PC-3 (cell line): ENCODE data around the gene C1QTNF4. TPM values are rescaled to one million over a fixed set of nuclear protein-coding genes. Genes with fewer than 3 reads are reported as not detected.

ENCODE experiments used
- ATAC-seq: fragments of 200-7000 bp; cut with Tn5 transposase; 2 replicates; pipeline ENCODE4 v1.9.1; 2020; ENCODE audit warnings: mild to moderate bottlenecking, moderate library complexity
- BruUV-seq: library from RNA; stranded (reverse); fragments of 400-500 nt; replicated peaks from 2 replicates; lab custom pipeline; 2021; lab: Mats Ljungman, UMichigan
- CTCF ChIA-PET: fragments of 300-600 bp; sonication (Branson Sonifier 250); formaldehyde crosslinking; loops from one replicate; lab custom pipeline; 2022; ENCODE audit warnings: antibody characterized with exemption; lab: Charles Lee
- POLR2A ChIA-PET: fragments of 300-600 bp; sonication (Branson Sonifier 250); formaldehyde crosslinking; loops from one replicate; lab custom pipeline; 2022; ENCODE audit warnings: antibody characterized with exemption; ENCODE audit not compliant: unreplicated experiment; lab: Charles Lee
- DNase-seq: peaks from one replicate; pipeline ENCODE4 v3.0.0-alpha.2; 2015
- H2AFZ ChIP-seq: fragments of 300-600 bp; sonication (generic); 2 replicates; pipeline ENCODE4 v1.6.0; 2016; ENCODE audit warnings: antibody characterized with exemption, low read length
- H3F3A ChIP-seq: fragments of 300-600 bp; sonication (generic); one replicate; pipeline ENCODE4 v1.6.0; 2017; ENCODE audit warnings: antibody characterized with exemption, low read length, control low read depth, mild to moderate bottlenecking; ENCODE audit not compliant: unreplicated experiment
- H3K27ac ChIP-seq: fragments of 300-600 bp; sonication (generic); 2 replicates; pipeline ENCODE4 v1.5.1; 2016; ENCODE audit warnings: mild to moderate bottlenecking, low read length
- H3K27me3 ChIP-seq: fragments of 300-600 bp; sonication (generic); 2 replicates; pipeline ENCODE4 v1.6.1; 2016; ENCODE audit warnings: low read length, mixed read lengths
- H3K36me3 ChIP-seq: fragments of 300-600 bp; sonication (generic); 2 replicates; pipeline ENCODE4 v1.6.1; 2016; ENCODE audit warnings: low read depth, mixed run types, low read length, mixed read lengths
- H3K4me1 ChIP-seq: fragments of 300-600 bp; sonication (generic); 2 replicates; pipeline ENCODE4 v1.5.1; 2016; ENCODE audit warnings: low read length; ENCODE audit not compliant: insufficient read depth
- H3K4me2 ChIP-seq: fragments of 300-600 bp; sonication (generic); 2 replicates; pipeline ENCODE4 v1.6.0; 2016; ENCODE audit warnings: low read length
- H3K4me3 ChIP-seq: fragments of 300-600 bp; sonication (generic); 2 replicates; pipeline ENCODE4 v1.5.1; 2016; ENCODE audit warnings: mild to moderate bottlenecking, low read length, mixed read lengths
- H3K79me2 ChIP-seq: fragments of 300-600 bp; sonication (generic); 2 replicates; pipeline ENCODE4 v1.6.1; 2017; ENCODE audit warnings: low read length, mixed read lengths
- H3K9ac ChIP-seq: fragments of 300-600 bp; sonication (generic); 2 replicates; pipeline ENCODE4 v1.6.0; 2016; ENCODE audit warnings: mild to moderate bottlenecking, low read length
- H3K9me2 ChIP-seq: fragments of 300-600 bp; sonication (generic); replicated peaks from 2 replicates; pipeline ENCODE4 v1.6.1; 2016; ENCODE audit warnings: mixed run types, low read length, mixed read lengths
- H3K9me3 ChIP-seq: fragments of 300-600 bp; sonication (generic); 2 replicates; pipeline ENCODE4 v1.6.1; 2016; ENCODE audit warnings: low read length, mixed read lengths
- H4K20me1 ChIP-seq: fragments of 300-600 bp; sonication (generic); 2 replicates; pipeline ENCODE4 v1.6.1; 2016; ENCODE audit warnings: low read length, mixed read lengths
- CTCF ChIP-seq: fragments of 300-600 bp; sonication (generic); conservative IDR thresholded peaks from 2 replicates; pipeline ENCODE4 v1.5.1; 2017; ENCODE audit warnings: antibody characterized with exemption, low read depth, mild to moderate bottlenecking, low read length
- EZH2 ChIP-seq: fragments of 300-600 bp; sonication (generic); IDR thresholded peaks from one replicate; pipeline ENCODE4 v1.6.1; 2017; ENCODE audit warnings: antibody characterized with exemption, mild to moderate bottlenecking, low read length; ENCODE audit not compliant: unreplicated experiment
- EZH2phosphoT487 ChIP-seq: fragments of 300-600 bp; sonication (generic); IDR thresholded peaks from 2 replicates; pipeline ENCODE4 v1.6.1; 2018; ENCODE audit warnings: mild to moderate bottlenecking, antibody characterized with exemption, low read length, borderline replicate concordance
- intact Hi-C: fragments of 100-400 bp; cut with micrococcal nuclease; formaldehyde crosslinking; loops from 2 replicates; pipeline ENCODE4 v1.9.0; 2023
- total RNA-seq: library from RNA; depleted of rRNA; stranded (reverse); fragments of >200 nt; gene quantifications from 2 replicates; pipeline ENCODE4 v1.2.3, GENCODE V29; 2014

The C1QTNF4 gene
- total RNA-seq, 1 experiment from 2014 or later: not detected

- POLR2A ChIA-PET: no interaction called here
- Histone ChIP-seq H2AFZ (no peak overlapping the region), H3K4me3 (no peak overlapping the region), H3K9me3 (no peaks in the 10 kb centered on the region), H3F3A (no peaks in the 10 kb centered on the region), H3K4me2 (no peak overlapping the region), H3K9ac (no peak overlapping the region), H3K4me1 (peaks cover under 1% of the 10 kb centered on the region; the same call in 1 of the 2 replicates), H3K27me3 (no peaks in the 10 kb centered on the region), H4K20me1 (peaks cover 7% of the 10 kb centered on the region), H3K79me2 (peaks cover 47% of the 10 kb centered on the region), H3K9me2 (no peaks in the 10 kb centered on the region), H3K36me3 (peaks cover 27% of the 10 kb centered on the region), H3K27ac (no peak overlapping the region)
- no peak for ATAC-seq
- DNase-seq: no peak
- TF ChIP-seq EZH2 (no peak), EZH2phosphoT487 (no peak), CTCF (no peak)
- TSS peak; percentile 1 for BruUV-seq
- CTCF ChIA-PET: no interaction called here
- intact Hi-C loops: no loop called here
Observed at GRCh38 chr11:47571895-47572294, 22.3 kb downstream of the C1QTNF4 start.

GRCh38 chr11:47571357-47571729, 22.9 kb downstream of the C1QTNF4 start:
- Histone ChIP-seq H3K27ac (no peak overlapping the region), H3F3A (no peaks in the 10 kb centered on the region), H3K9me2 (no peaks in the 10 kb centered on the region), H3K9me3 (no peaks in the 10 kb centered on the region), H3K4me2 (no peak overlapping the region), H3K36me3 (peaks cover 27% of the 10 kb centered on the region), H3K4me3 (no peak overlapping the region), H4K20me1 (peaks cover 7% of the 10 kb centered on the region), H3K79me2 (peaks cover 52% of the 10 kb centered on the region), H3K4me1 (0 out of 2 replicates have a peak, but pooled peaks cover 6% of the 10 kb centered on the region), H3K27me3 (no peaks in the 10 kb centered on the region), H2AFZ (no peak overlapping the region), H3K9ac (no peak overlapping the region)
- no TSS peak for BruUV-seq
- ATAC-seq: no peak
- intact Hi-C loops: no loop called here
- DNase-seq: no peak
- CTCF ChIA-PET: no interaction called here
- POLR2A ChIA-PET: no interaction called here
- TF ChIP-seq EZH2 (no peak), CTCF (no peak), EZH2phosphoT487 (no peak)

GRCh38 chr11:47570651-47571356, 23.4 kb downstream of the C1QTNF4 start:
- Histone ChIP-seq H3K9me3 (no peaks in the 10 kb centered on the region), H4K20me1 (peaks cover 7% of the 10 kb centered on the region), H3F3A (no peaks in the 10 kb centered on the region), H3K9me2 (no peaks in the 10 kb centered on the region), H3K4me2 (no peak overlapping the region), H3K27me3 (no peaks in the 10 kb centered on the region), H3K79me2 (peaks cover 57% of the 10 kb centered on the region), H3K27ac (no peak overlapping the region), H3K4me3 (no peak overlapping the region), H3K4me1 (0 out of 2 replicates have a peak, but pooled peaks cover 6% of the 10 kb centered on the region), H3K36me3 (peaks cover 27% of the 10 kb centered on the region), H2AFZ (no peak overlapping the region), H3K9ac (no peak overlapping the region)
- no TSS peak for BruUV-seq
- DNase-seq: no peak
- no peak for ATAC-seq
- TF ChIP-seq CTCF (no peak), EZH2phosphoT487 (no peak), EZH2 (no peak)
- intact Hi-C loops: no loop called here
- CTCF ChIA-PET: no interaction called here
- POLR2A ChIA-PET: no interaction called here
